ENCODE results near the gene LAMB1. TPM values are rescaled to one million over a fixed set of nuclear protein-coding genes. Genes with fewer than 3 reads are reported as not detected.

Gene LAMB1
- total and polyA plus RNA-seq, 2 of the 13 experiments (the other 11 are each of a cell fraction or from before 2014, with no cell fraction given) = 109 to 124 TPM

- TF ChIP-seq ZNF407 (CRISPR knock-in tag; IDR thresholded peaks at IDR 0.05; ENCODE audit: not compliant biosample characterization) (no peak), MEF2D (CRISPR knock-in tag; IDR thresholded peaks at IDR 0.05) (peak; percentile 81), ZNF609 (CRISPR knock-in tag; IDR thresholded peaks at IDR 0.05; ENCODE audit: borderline replicate concordance) (peak; percentile 78; the same call in 1 of the 2 replicates), ELF1 (CRISPR knock-in tag; IDR thresholded peaks at IDR 0.05) (0 out of 2 replicates have a peak, but pooled peaks have one; percentile 34), ZNF841 (CRISPR knock-in tag; IDR thresholded peaks at IDR 0.05; ENCODE audit: borderline replicate concordance) (no peak), EZH2 (conservative IDR thresholded peaks at IDR 0.05; ENCODE audit: low read depth, low read length) (no peak), MLLT10 (CRISPR knock-in tag; IDR thresholded peaks at IDR 0.05) (no peak), GTF3A (CRISPR knock-in tag; conservative IDR thresholded peaks at IDR 0.05) (no peak), RXRB (CRISPR knock-in tag; IDR thresholded peaks at IDR 0.05; ENCODE audit: borderline replicate concordance) (peak; percentile 93)
- TF ChIP-seq, protein P1, sequence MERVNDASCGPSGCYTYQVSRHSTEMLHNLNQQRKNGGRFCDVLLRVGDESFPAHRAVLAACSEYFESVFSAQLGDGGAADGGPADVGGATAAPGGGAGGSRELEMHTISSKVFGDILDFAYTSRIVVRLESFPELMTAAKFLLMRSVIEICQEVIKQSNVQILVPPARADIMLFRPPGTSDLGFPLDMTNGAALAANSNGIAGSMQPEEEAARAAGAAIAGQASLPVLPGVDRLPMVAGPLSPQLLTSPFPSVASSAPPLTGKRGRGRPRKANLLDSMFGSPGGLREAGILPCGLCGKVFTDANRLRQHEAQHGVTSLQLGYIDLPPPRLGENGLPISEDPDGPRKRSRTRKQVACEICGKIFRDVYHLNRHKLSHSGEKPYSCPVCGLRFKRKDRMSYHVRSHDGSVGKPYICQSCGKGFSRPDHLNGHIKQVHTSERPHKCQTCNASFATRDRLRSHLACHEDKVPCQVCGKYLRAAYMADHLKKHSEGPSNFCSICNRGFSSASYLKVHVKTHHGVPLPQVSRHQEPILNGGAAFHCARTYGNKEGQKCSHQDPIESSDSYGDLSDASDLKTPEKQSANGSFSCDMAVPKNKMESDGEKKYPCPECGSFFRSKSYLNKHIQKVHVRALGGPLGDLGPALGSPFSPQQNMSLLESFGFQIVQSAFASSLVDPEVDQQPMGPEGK (CRISPR knock-in tag; IDR thresholded peaks at IDR 0.05) = peak; percentile 19; the same call in 1 of the 2 replicates
Measured at GRCh38 chr7:108012499-108013430, 9.8 kb upstream of the LAMB1 start (continued).

Measured in HepG2 (cell line).